GM21717 (cell line): ENCODE measurements around the gene CSNK1A1L.
A peak's percentile ranks its signal among the peaks of the same experiment; 100 is the strongest.
"Not testable (repeated sequence)": the region's sequence is repeated elsewhere in the genome, so short reads cannot be mapped to it uniquely, and the experiment has no call there.

Experiments
- ATAC-seq: cut with Tn5 transposase; IDR thresholded peaks from one replicate; pipeline ENCODE4 v1.9.1; 2021; ENCODE audit warnings: mild to moderate bottlenecking, moderate library complexity; ENCODE audit not compliant: unreplicated experiment

The CSNK1A1L gene

GRCh38 chr13:37065890-37066526 is 39.5 kb downstream of the CSNK1A1L start:
- no peak for ATAC-seq

- ATAC-seq: peak; percentile 15
These were observed 45.6 kb downstream of the CSNK1A1L start for GRCh38 chr13:37059848-37060192.

GRCh38 chr13:37058910-37059847 is 46.3 kb downstream of the CSNK1A1L start, which contains the start of gene SUPT20H:
Gene SUPT20H (minus strand): TSS chr13:37059688. CDS start chr13:37051490, 8,198 bp downstream.
- ATAC-seq: peak; percentile 98

- ATAC-seq: not testable (repeated sequence)
These were observed 49.2 kb downstream of the CSNK1A1L start for GRCh38 chr13:37056228-37056627.
